HepG2 (cell line): Measurements from ENCODE around the gene UAP1L1. TPM values are rescaled to one million over a fixed set of nuclear protein-coding genes. Genes with fewer than 3 reads are reported as not detected.

ENCODE experiments used
- CC2D1A ChIP-seq: sonication (generic); formaldehyde crosslinking; IDR thresholded peaks from 2 replicates; pipeline ENCODE4 v1.8.1; 2023; ENCODE audit warnings: mild to moderate bottlenecking, missing genetic modification reagents
- CSRNP1 ChIP-seq: sonication (generic); formaldehyde crosslinking; IDR thresholded peaks from 2 replicates; pipeline ENCODE4 v1.8.1; 2023; ENCODE audit warnings: mild to moderate bottlenecking, missing genetic modification reagents
- CSRNP2 ChIP-seq: sonication (generic); formaldehyde crosslinking; conservative IDR thresholded peaks from 2 replicates; pipeline ENCODE4 v1.8.0; 2022; ENCODE audit warnings: low read depth, missing genetic modification reagents
- HNF4G ChIP-seq, 2 experiments: sonication (generic) in 1 of 2; formaldehyde crosslinking in 1 of 2; IDR thresholded peaks; 2 replicates each; pipeline versions ENCODE4 v1.4.0 to v1.6.1; 2011 to 2020; ENCODE audit warnings: borderline replicate concordance in 2 of 2, low read depth in 2 of 2, mild to moderate bottlenecking in 2 of 2, low read length in 1 of 2, missing genetic modification reagents in 1 of 2, moderate library complexity in 1 of 2
- MBD4 ChIP-seq: IDR thresholded peaks from 2 replicates; pipeline ENCODE4 v1.6.1; 2012; ENCODE audit warnings: low read length, inconsistent platforms, borderline replicate concordance
- MIER2 ChIP-seq: IDR thresholded peaks from 2 replicates; pipeline ENCODE4 v1.6.1; 2016; ENCODE audit warnings: missing biosample characterization, missing genetic modification reagents
- NFYB ChIP-seq: sonication (generic); formaldehyde crosslinking; IDR thresholded peaks from 2 replicates; pipeline ENCODE4 v1.4.0; 2020; ENCODE audit warnings: missing genetic modification reagents
- NFYC ChIP-seq: IDR thresholded peaks from 2 replicates; pipeline ENCODE4 v1.6.1; 2016; ENCODE audit warnings: missing genetic modification reagents, missing compliant biosample characterization
- PHF5A ChIP-seq: IDR thresholded peaks from one replicate; pipeline ENCODE4 v1.6.1; 2018; ENCODE audit warnings: low read depth, missing genetic modification reagents; ENCODE audit not compliant: unreplicated experiment
- RBFOX2 ChIP-seq: fragments of 200-400 bp; formaldehyde crosslinking; IDR thresholded peaks from 2 replicates; pipeline ENCODE4 v1.6.1; 2017; ENCODE audit warnings: low read depth, mild to moderate bottlenecking, low read length
- SP2 ChIP-seq: sonication (generic); formaldehyde crosslinking; IDR thresholded peaks from 2 replicates; pipeline ENCODE4 v1.5.1; 2020; ENCODE audit warnings: mild to moderate bottlenecking, missing genetic modification reagents
- SUZ12 ChIP-seq: fragments of 150-350 bp; IDR thresholded peaks from 2 replicates; pipeline ENCODE4 v1.6.1; 2014; ENCODE audit warnings: low read depth, low read length
- TBX3 ChIP-seq: fragments of 450-650 bp; IDR thresholded peaks from 2 replicates; pipeline ENCODE4 v1.6.1; 2017; ENCODE audit warnings: antibody characterized with exemption, mild to moderate bottlenecking, inconsistent platforms, borderline replicate concordance
- ZBTB21 ChIP-seq: sonication (generic); formaldehyde crosslinking; IDR thresholded peaks from 2 replicates; pipeline ENCODE4 v1.4.0; 2020; ENCODE audit warnings: missing genetic modification reagents
- ZEB1 ChIP-seq: IDR thresholded peaks from 2 replicates; pipeline ENCODE4 v1.6.1; 2012; ENCODE audit warnings: mild to moderate bottlenecking, low read depth, inconsistent platforms; ENCODE audit not compliant: insufficient replicate concordance
- ZFP41 ChIP-seq: sonication (generic); formaldehyde crosslinking; IDR thresholded peaks from 2 replicates; pipeline ENCODE4 v1.4.0; 2020; ENCODE audit warnings: mild to moderate bottlenecking, missing genetic modification reagents, borderline replicate concordance
- ZGPAT ChIP-seq: IDR thresholded peaks from 2 replicates; pipeline ENCODE4 v1.6.1; 2016; ENCODE audit warnings: mild to moderate bottlenecking
- ZNF460 ChIP-seq: sonication (generic); formaldehyde crosslinking; IDR thresholded peaks from 2 replicates; pipeline ENCODE4 v1.5.1; 2020; ENCODE audit warnings: missing genetic modification reagents, mild to moderate bottlenecking, borderline replicate concordance
- ZNF530 ChIP-seq: sonication (generic); formaldehyde crosslinking; IDR thresholded peaks from 2 replicates; pipeline ENCODE4 v1.5.0; 2020; ENCODE audit warnings: low read depth, mild to moderate bottlenecking, missing genetic modification reagents
- ZNF773 ChIP-seq: sonication (generic); formaldehyde crosslinking; IDR thresholded peaks from 2 replicates; pipeline ENCODE4 v1.4.0; 2020; ENCODE audit warnings: missing genetic modification reagents, borderline replicate concordance
- ZNF781 ChIP-seq: sonication (generic); formaldehyde crosslinking; IDR thresholded peaks from 2 replicates; pipeline ENCODE4 v1.5.1; 2020; ENCODE audit warnings: borderline replicate concordance, mild to moderate bottlenecking, missing genetic modification reagents; ENCODE audit errors: not compliant biosample characterization
- ZSCAN21 ChIP-seq: sonication (generic); formaldehyde crosslinking; IDR thresholded peaks from 2 replicates; pipeline ENCODE4 v1.8.0; 2022; ENCODE audit warnings: mild to moderate bottlenecking, missing genetic modification reagents, moderate library complexity, borderline replicate concordance
- polyA plus RNA-seq, 8 experiments: library from polyadenylated mRNA; depleted of rRNA in 3 of 8; stranded (reverse) in 7 of 8; unstranded in 1 of 8; fragments of >200 nt; fragmentation: Illumina TruSeq in 4 of 8; extraction: Trizol in 4 of 8; gene quantifications; 2 replicates each; pipeline versions ENCODE4 v1.2.1 to v1.2.3, GENCODE V29; 2011 to 2016; ENCODE audit warnings: low read depth in 4 of 8, missing spikeins in 1 of 8, mixed read lengths in 1 of 8; ENCODE audit not compliant: insufficient read depth in 1 of 8
- total RNA-seq, 5 experiments: library from RNA; depleted of rRNA; stranded (reverse); fragments of >200 nt; fragmentation: Illumina TruSeq; extraction: Trizol; gene quantifications; 2 replicates each; pipeline ENCODE4 v1.2.3, GENCODE V29; 2016; ENCODE audit warnings: low read depth in 1 of 5
- TF ChIP-seq, protein P1 (sequence below): IDR thresholded peaks from 2 replicates; pipeline ENCODE4 v1.6.1; 2012; ENCODE audit warnings: low read depth, low read length, improper control_type of control experiment
- TF ChIP-seq, protein P2 (sequence below): sonication (generic); formaldehyde crosslinking; IDR thresholded peaks from 2 replicates; pipeline ENCODE4 v1.5.0; 2020; ENCODE audit warnings: missing genetic modification reagents, mild to moderate bottlenecking, borderline replicate concordance

UAP1L1 gene
- total and polyA plus RNA-seq, 2 of the 13 experiments (the other 11 are each of a cell fraction or from before 2014, with no cell fraction given): 5.4 to 6.4 TPM

- TF ChIP-seq CSRNP1 (CRISPR knock-in tag): no peak; the same call in 1 of the 2 replicates
- no peak for TF ChIP-seq TBX3
- peak; percentile 63 for TF ChIP-seq RBFOX2
- TF ChIP-seq, protein P1, sequence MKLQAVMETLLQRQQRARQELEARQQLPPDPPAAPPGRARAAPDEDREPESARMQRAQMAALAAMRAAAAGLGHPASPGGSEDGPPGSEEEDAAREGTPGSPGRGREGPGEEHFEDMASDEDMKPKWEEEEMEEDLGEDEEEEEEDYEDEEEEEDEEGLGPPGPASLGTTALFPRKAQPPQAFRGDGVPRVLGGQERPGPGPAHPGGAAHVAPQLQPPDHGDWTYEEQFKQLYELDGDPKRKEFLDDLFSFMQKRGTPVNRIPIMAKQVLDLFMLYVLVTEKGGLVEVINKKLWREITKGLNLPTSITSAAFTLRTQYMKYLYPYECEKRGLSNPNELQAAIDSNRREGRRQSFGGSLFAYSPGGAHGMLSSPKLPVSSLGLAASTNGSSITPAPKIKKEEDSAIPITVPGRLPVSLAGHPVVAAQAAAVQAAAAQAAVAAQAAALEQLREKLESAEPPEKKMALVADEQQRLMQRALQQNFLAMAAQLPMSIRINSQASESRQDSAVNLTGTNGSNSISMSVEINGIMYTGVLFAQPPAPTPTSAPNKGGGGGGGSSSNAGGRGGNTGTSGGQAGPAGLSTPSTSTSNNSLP: no peak
- TF ChIP-seq SUZ12: no peak
- TF ChIP-seq ZFP41: no peak
- TF ChIP-seq PHF5A (CRISPR knock-in tag): no peak
- no peak for TF ChIP-seq ZEB1
- no peak for TF ChIP-seq ZBTB21
- TF ChIP-seq ZNF460 (CRISPR knock-in tag): no peak
- TF ChIP-seq CC2D1A (CRISPR knock-in tag): no peak
- no peak for TF ChIP-seq MIER2 (CRISPR knock-in tag)
- TF ChIP-seq NFYC (CRISPR knock-in tag): no peak
- TF ChIP-seq SP2: no peak
- no peak for TF ChIP-seq ZNF773 (CRISPR knock-in tag)
- TF ChIP-seq ZSCAN21 (CRISPR knock-in tag): no peak
- no peak for TF ChIP-seq NFYB
- TF ChIP-seq CSRNP2 (CRISPR knock-in tag): no peak
- TF ChIP-seq MBD4: no peak
- TF ChIP-seq ZNF781 (CRISPR knock-in tag): no peak
- TF ChIP-seq, protein P2, sequence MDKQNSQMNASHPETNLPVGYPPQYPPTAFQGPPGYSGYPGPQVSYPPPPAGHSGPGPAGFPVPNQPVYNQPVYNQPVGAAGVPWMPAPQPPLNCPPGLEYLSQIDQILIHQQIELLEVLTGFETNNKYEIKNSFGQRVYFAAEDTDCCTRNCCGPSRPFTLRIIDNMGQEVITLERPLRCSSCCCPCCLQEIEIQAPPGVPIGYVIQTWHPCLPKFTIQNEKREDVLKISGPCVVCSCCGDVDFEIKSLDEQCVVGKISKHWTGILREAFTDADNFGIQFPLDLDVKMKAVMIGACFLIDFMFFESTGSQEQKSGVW: no peak
- TF ChIP-seq HNF4G (IDR thresholded peaks at IDR 0.05; ENCODE audit: borderline replicate concordance, low read depth, low read length): peak; percentile 71; the same call in 1 of the 2 replicates
- TF ChIP-seq HNF4G (CRISPR knock-in tag; IDR thresholded peaks at IDR 0.05; ENCODE audit: borderline replicate concordance, low read depth): no peak
- no peak for TF ChIP-seq ZNF530
- no peak for TF ChIP-seq ZGPAT
These were observed 22.4 kb upstream of the UAP1L1 start (continued) for GRCh38 chr9:137054932-137055384.
